Caki2 (cell line): ENCODE measurements around the gene NKG7. TPM values are rescaled to one million over a fixed set of nuclear protein-coding genes. Genes with fewer than 3 reads are reported as not detected.

Source experiments
- DNase-seq: peaks from one replicate; pipeline ENCODE4 v3.0.0-alpha.2; 2015; ENCODE audit warnings: low read depth
- in situ Hi-C: cut with HindIII; loops from 2 replicates; pipeline ENCODE4 v1.10.0; 2016; ENCODE audit warnings: low sequenced_read_pairs, low pct_unique_long_range_greater_than_20kb, mixed read lengths
- total RNA-seq: library from RNA; depleted of rRNA; stranded (reverse); fragments of >200 nt; shearing (Covaris generic); gene quantifications from 2 replicates; pipeline ENCODE4 v1.2.3, GENCODE V29; 2014; ENCODE audit warnings: low replicate concordance

NKG7 gene
- total RNA-seq, 1 experiment from 2014 or later: not detected

GRCh38 chr19:51366389-51367254 is 5.8 kb downstream of the NKG7 start:
- peak; percentile 98 for DNase-seq
- in situ Hi-C loops: no loop called here

GRCh38 chr19:51365965-51366388 is 6.5 kb downstream of the NKG7 start, which contains the start of gene ETFB:
Gene ETFB, minus strand, starts transcription at chr19:51366388. Its CDS starts 62 bp downstream, at chr19:51366326.
- DNase-seq: no peak
- in situ Hi-C loops: no loop called here

GRCh38 chr19:51365211-51365964 is 7.1 kb downstream of the NKG7 start:
- in situ Hi-C loops: no loop called here

GRCh38 chr19:51364200-51365106 is 8.0 kb downstream of the NKG7 start:
- in situ Hi-C loops: no loop called here
- DNase-seq: peak; percentile 39

More at GRCh38 chr19:51365211-51365964, 7.1 kb downstream of the NKG7 start:
- DNase-seq: peak; percentile 61

GRCh38 chr19:51361239-51361638 is 11.2 kb downstream of the NKG7 start:
- in situ Hi-C loops: no loop called here
- DNase-seq: no peak

- in situ Hi-C loops: no loop called here
- peak; percentile 74 for DNase-seq
These were observed 13.2 kb downstream of the NKG7 start for GRCh38 chr19:51359294-51359693.

GRCh38 chr19:51357952-51358351 is 14.5 kb downstream of the NKG7 start:
- DNase-seq: no peak
- in situ Hi-C loops: no loop called here

GRCh38 chr19:51356159-51356801 is 16.2 kb downstream of the NKG7 start:
- in situ Hi-C loops: no loop called here
- DNase-seq: no peak

- DNase-seq: no peak
- in situ Hi-C loops: no loop called here
These were observed 17.7 kb downstream of the NKG7 start for GRCh38 chr19:51354742-51355148.

- in situ Hi-C loops: no loop called here
- DNase-seq: no peak
These were observed 18.2 kb downstream of the NKG7 start for GRCh38 chr19:51354103-51354741.

GRCh38 chr19:51352783-51353360 is 19.6 kb downstream of the NKG7 start:
- DNase-seq: no peak
- in situ Hi-C loops: no loop called here

GRCh38 chr19:51351266-51351990 is 21.0 kb downstream of the NKG7 start:
- DNase-seq: no peak
- in situ Hi-C loops: no loop called here

GRCh38 chr19:51347209-51347928 is 25.1 kb downstream of the NKG7 start:
- in situ Hi-C loops: no loop called here
- DNase-seq: peak; percentile 79

GRCh38 chr19:51346742-51347141 is 25.7 kb downstream of the NKG7 start:
- DNase-seq: no peak
- in situ Hi-C loops: no loop called here

GRCh38 chr19:51345076-51345620 is 27.3 kb downstream of the NKG7 start:
- no peak for DNase-seq
- in situ Hi-C loops: no loop called here
